Tibial nerve (tissue), 4 donors: ENCODE data around the gene FNDC5. TPM values are rescaled to one million over a fixed set of nuclear protein-coding genes. Genes with fewer than 3 reads are reported as not detected.

Experiments
- DNase-seq, 2 donors: peaks; one replicate each; pipeline ENCODE4 v3.0.0-alpha.2; 2019; ENCODE audit warnings: low spot score in 2 of 2
- H3K27ac ChIP-seq, 4 donors: fragments of 200-600 bp; sonication (generic) in 3 of 4; one replicate each; pipeline ENCODE4 v1.5.1; 2017 to 2019; ENCODE audit warnings: mild to moderate bottlenecking in 1 of 4
- H3K27me3 ChIP-seq, 2 donors: fragments of 200-600 bp; sonication (generic) in 1 of 2; one replicate each; pipeline versions ENCODE4 v1.5.1 to v1.6.0; 2017 to 2019
- H3K36me3 ChIP-seq, 3 donors: fragments of 200-600 bp; sonication (generic); one replicate each; pipeline ENCODE4 v1.5.1; 2018 to 2019
- H3K4me1 ChIP-seq, 4 donors: fragments of 200-600 bp; sonication (generic) in 3 of 4; one replicate each; pipeline ENCODE4 v1.5.1; 2017 to 2019
- H3K4me3 ChIP-seq, 4 donors: fragments of 200-600 bp; sonication (generic) in 3 of 4; one replicate each; pipeline ENCODE4 v1.5.1; 2017 to 2019; ENCODE audit warnings: mild to moderate bottlenecking in 1 of 4, moderate library complexity in 1 of 4
- H3K9me3 ChIP-seq, 4 donors: fragments of 200-600 bp; sonication (generic) in 3 of 4; one replicate each; pipeline ENCODE4 v1.5.1; 2017 to 2019
- CTCF ChIP-seq, 5 experiments: fragments of 200-600 bp in 3 of 5; fragments of 450-650 bp in 2 of 5; sonication (generic) in 3 of 5; IDR thresholded peaks; one replicate each; pipeline ENCODE4 v1.5.1; 2016 to 2019; ENCODE audit warnings: antibody characterized with exemption in 5 of 5, mild to moderate bottlenecking in 3 of 5, moderate library complexity in 2 of 5
- EP300 ChIP-seq, 2 donors: sonication (generic); formaldehyde crosslinking; IDR thresholded peaks; one replicate each; pipeline ENCODE4 v1.6.1; 2017; ENCODE audit warnings: antibody characterized with exemption in 2 of 2, mild to moderate bottlenecking in 1 of 2
- POLR2A ChIP-seq, 2 donors: fragments of 450-650 bp; IDR thresholded peaks; one replicate each; pipeline ENCODE4 v1.6.1; 2017; ENCODE audit warnings: antibody characterized with exemption in 2 of 2, mild to moderate bottlenecking in 2 of 2, moderate library complexity in 2 of 2
- WGBS, 2 donors: methylation state at CpG; one replicate each; pipeline ENCODE4 v1.1.5; 2018; 5-methylcytosine and 5-hydroxymethylcytosine counted together
- total RNA-seq, 4 donors: library from RNA; depleted of rRNA; stranded (reverse); fragments of >200 nt; gene quantifications; one replicate each; pipeline ENCODE4 v1.1.0, GENCODE V29; 2016

FNDC5 gene
- total RNA-seq, 4 donors from 2014 or later, result 0.21 TPM; not detected in 3

- DNase-seq, result no peak
- no peak overlapping the region for H3K27ac ChIP-seq
Observed at GRCh38 chr1:32867671-32868070, 3.0 kb downstream of the FNDC5 start.

GRCh38 chr1:32867151-32867550, 3.6 kb downstream of the FNDC5 start:
- H3K4me3 ChIP-seq, result no peak overlapping the region

More at GRCh38 chr1:32867671-32868070, 3.0 kb downstream of the FNDC5 start:
- Histone ChIP-seq H3K4me3 (no peak overlapping the region), H3K36me3 (peaks cover 0 to 51% (median 0%) of the 10 kb centered on the region in 3 donors), H3K4me1 (peaks cover 0 to 25% (median 9%) of the 10 kb centered on the region in 4 donors), H3K9me3 (no peaks in the 10 kb centered on the region), H3K27me3 (peaks cover 0 to 21% of the 10 kb centered on the region in 2 donors)
- TF ChIP-seq POLR2A (IDR thresholded peaks at IDR 0.05), result no peak
- no peak for TF ChIP-seq EP300 (IDR thresholded peaks at IDR 0.05)
- TF ChIP-seq CTCF (IDR thresholded peaks at IDR 0.05), result no peak
- WGBS, 2 donors, result 95% methylated on average over 7 of the region's 7 CpGs

GRCh38 chr1:32865639-32866405, 4.9 kb downstream of the FNDC5 start:
- Histone ChIP-seq H3K4me3 (no peak overlapping the region), H3K4me1 (peaks cover 0 to 14% (median 4%) of the 10 kb centered on the region in 4 donors), H3K27ac (no peak overlapping the region), H3K9me3 (no peaks in the 10 kb centered on the region), H3K36me3 (peaks cover 0 to 69% (median 0%) of the 10 kb centered on the region in 3 donors), H3K27me3 (peaks cover 0 to 8% of the 10 kb centered on the region in 2 donors)
- 49 to 51% methylated on average over 3 of the region's 3 CpGs for WGBS, 2 donors
- TF ChIP-seq POLR2A (IDR thresholded peaks at IDR 0.05), result no peak
- no peak for TF ChIP-seq EP300 (IDR thresholded peaks at IDR 0.05)
- TF ChIP-seq CTCF (IDR thresholded peaks at IDR 0.05), result no peak
- DNase-seq, result no peak

More at GRCh38 chr1:32867151-32867550, 3.6 kb downstream of the FNDC5 start:
- H3K36me3 ChIP-seq, result peaks cover 0 to 56% (median 0%) of the 10 kb centered on the region in 3 donors
- H3K4me1 ChIP-seq, result peaks cover 0 to 20% (median 6%) of the 10 kb centered on the region in 4 donors
- no peak for TF ChIP-seq POLR2A (IDR thresholded peaks at IDR 0.05)
- TF ChIP-seq EP300 (IDR thresholded peaks at IDR 0.05), result no peak
- no peak for TF ChIP-seq CTCF (IDR thresholded peaks at IDR 0.05)
- no peak for DNase-seq
- no peak overlapping the region for H3K27ac ChIP-seq
- H3K9me3 ChIP-seq, result no peaks in the 10 kb centered on the region
- H3K27me3 ChIP-seq, result peaks cover 0 to 17% of the 10 kb centered on the region in 2 donors
- 85 to 86% methylated on average over 5 of the region's 5 CpGs for WGBS, 2 donors

DNA sequence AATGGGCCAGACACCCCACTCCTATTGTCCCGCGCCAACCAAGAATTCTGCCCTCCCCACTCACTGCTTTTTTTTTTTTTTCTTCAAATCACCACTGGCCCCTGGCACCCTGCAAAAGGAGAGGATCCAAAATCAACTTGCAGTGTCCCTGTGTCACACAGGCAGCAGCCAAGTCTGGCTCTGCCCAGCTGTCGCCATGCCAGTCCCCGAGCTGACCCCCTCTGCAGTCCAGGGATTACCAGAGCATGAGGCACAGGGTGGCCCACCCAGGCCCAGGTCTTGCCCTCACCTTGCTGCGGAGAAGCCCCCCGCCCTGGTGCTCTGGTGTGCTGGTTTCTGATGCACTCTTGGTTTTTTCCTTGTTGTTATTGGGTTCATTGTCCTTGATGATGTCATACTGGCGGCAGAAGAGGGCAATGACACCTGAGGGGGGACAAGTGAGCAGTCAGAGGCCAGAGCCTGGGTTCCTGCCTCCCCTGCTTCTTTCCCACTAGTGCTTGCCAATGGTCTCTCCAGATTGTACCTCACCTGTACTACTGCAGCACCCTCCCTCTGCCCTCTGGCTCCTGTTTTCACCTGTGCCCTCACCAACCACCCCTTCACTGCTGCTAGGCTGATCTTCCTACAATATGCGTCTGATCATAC, 6.2 kb downstream of the FNDC5 start:
- Histone ChIP-seq H3K27ac (no peak overlapping the region), H3K9me3 (no peaks in the 10 kb centered on the region), H3K27me3 (no peaks in the 10 kb centered on the region), H3K4me1 (peaks cover 0 to 7% (median 0%) of the 10 kb centered on the region in 4 donors), H3K36me3 (peaks cover 0 to 81% (median 0%) of the 10 kb centered on the region in 3 donors), H3K4me3 (no peak overlapping the region)
- TF ChIP-seq EP300 (IDR thresholded peaks at IDR 0.05) (no peak), CTCF (IDR thresholded peaks at IDR 0.05) (no peak), POLR2A (IDR thresholded peaks at IDR 0.05) (no peak)
- DNase-seq, result no peak
- 91 to 96% methylated on average over 8 of the region's 8 CpGs for WGBS, 2 donors

DNA sequence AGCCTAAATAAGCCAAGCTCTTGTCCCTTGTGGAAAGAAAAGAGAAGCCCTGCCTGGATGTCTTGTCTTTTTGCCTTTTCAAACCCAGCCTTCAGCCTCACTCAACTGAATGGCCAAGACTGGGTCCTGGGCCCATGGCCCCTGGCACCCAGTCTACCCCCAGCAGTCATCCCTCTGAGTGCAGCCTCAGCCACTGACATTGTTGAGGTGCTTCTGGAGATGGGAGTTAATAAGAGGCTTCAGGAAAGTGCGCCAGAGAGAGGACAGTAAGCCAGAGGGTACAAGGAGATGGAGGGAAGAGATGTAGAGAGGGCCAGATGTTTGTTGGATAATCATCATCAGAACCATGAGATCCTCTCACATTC, 6.8 kb downstream of the FNDC5 start:
- no peak overlapping the region for H3K27ac ChIP-seq
- peaks cover 0 to 7% (median 0%) of the 10 kb centered on the region in 4 donors for H3K4me1 ChIP-seq
- DNase-seq, result no peak
- H3K9me3 ChIP-seq, result no peaks in the 10 kb centered on the region
- no peak overlapping the region for H3K4me3 ChIP-seq
- no peaks in the 10 kb centered on the region for H3K27me3 ChIP-seq
- H3K36me3 ChIP-seq, result peaks cover 0 to 84% (median 0%) of the 10 kb centered on the region in 3 donors
- WGBS, 2 donors, result 88 to 97% methylated on average over 1 of the region's 1 CpG
- TF ChIP-seq POLR2A (IDR thresholded peaks at IDR 0.05), result no peak
- TF ChIP-seq CTCF (IDR thresholded peaks at IDR 0.05), result no peak
- no peak for TF ChIP-seq EP300 (IDR thresholded peaks at IDR 0.05)
